ENCODE measurements around the gene ABTB2.

Gene ABTB2

DNA sequence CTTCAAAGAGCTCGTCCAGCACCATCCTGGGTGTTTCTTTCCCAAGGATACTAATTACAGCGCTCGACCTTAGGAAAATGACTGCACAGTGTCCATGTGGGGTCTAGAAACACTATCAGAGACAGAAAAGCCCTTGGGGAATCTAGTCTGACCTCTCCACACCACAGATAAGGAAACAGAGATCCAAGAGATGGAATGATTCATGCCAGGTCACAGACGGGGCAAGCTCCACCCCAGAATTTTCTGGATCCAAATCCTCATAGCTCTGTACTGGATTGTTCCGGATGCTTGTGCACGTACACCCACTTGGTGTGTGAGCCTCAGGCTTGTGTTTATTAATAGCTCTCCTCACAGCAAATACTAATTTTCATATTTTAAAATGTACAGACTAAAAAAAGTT, 11.3 kb downstream of the ABTB2 start:
- H2BK12ac ChIP-seq (ENCODE audit: low read length) = no peak overlapping the region
- H2BK15ac ChIP-seq (ENCODE audit: low read length) = no peak overlapping the region
- H3K36me3 ChIP-seq (replicated peaks in 1 of 2; ENCODE audit: control insufficient read depth in 2 of 2, insufficient read depth in 2 of 2, low read length in 2 of 2) = no peaks in the 10 kb centered on the region
- H3K18ac ChIP-seq (ENCODE audit: low read length) = no peak overlapping the region
- no peak overlapping the region for H2BK120ac ChIP-seq (ENCODE audit: low read depth, low read length)
- no CpG with 5 or more reads among the region's 6 CpGs for WGBS, 2 donors (ENCODE audit: extremely low coverage in 2 of 2, insufficient read length in 2 of 2, insufficient replicate concordance in 1 of 2)
- H3K79me1 ChIP-seq (ENCODE audit: low read depth, low read length) = no peaks in the 10 kb centered on the region
- no peak overlapping the region for H3K4ac ChIP-seq (ENCODE audit: low read length)
- H4K91ac ChIP-seq (ENCODE audit: low read depth, low read length, poor library complexity) = no peak overlapping the region
- no peaks in the 10 kb centered on the region for H3K27me3 ChIP-seq (ENCODE audit: control insufficient read depth in 3 of 3, insufficient read depth in 3 of 3, low read depth in 1 of 3, low read length in 3 of 3)
- no peak overlapping the region for H3K4me3 ChIP-seq (ENCODE audit: low read length in 2 of 2)
- no peak overlapping the region for H3K14ac ChIP-seq (ENCODE audit: low read length)
- no peak overlapping the region for H3K9ac ChIP-seq (ENCODE audit: low read depth, low read length, poor library complexity)
- H3K9me3 ChIP-seq (replicated peaks in 1 of 2; ENCODE audit: control insufficient read depth in 2 of 2, insufficient read depth in 1 of 2, low read depth in 1 of 2, low read length in 2 of 2) = no peaks in the 10 kb centered on the region
- H3K23ac ChIP-seq (ENCODE audit: low read depth, low read length, poor library complexity) = no peak overlapping the region
- no peak overlapping the region for H3K4me2 ChIP-seq (ENCODE audit: insufficient read depth, low read length, poor library complexity, severe bottlenecking)
- no peak for DNase-seq (ENCODE audit: low spot score)
- H2AFZ ChIP-seq (ENCODE audit: low read length) = no peak overlapping the region
- H3K27ac ChIP-seq (replicated peaks; ENCODE audit: low read length) = no peak overlapping the region
- no peak overlapping the region for H2BK5ac ChIP-seq (ENCODE audit: low read length)
- H2AK5ac ChIP-seq (ENCODE audit: low read depth, low read length) = no peak overlapping the region
- no peak overlapping the region for H4K8ac ChIP-seq (ENCODE audit: low read depth, low read length)
- peaks cover 0 to 5% of the 10 kb centered on the region in 2 donors for H3K4me1 ChIP-seq (ENCODE audit: control insufficient read depth in 2 of 2, insufficient read depth in 1 of 2, low read depth in 1 of 2, low read length in 2 of 2)

DNA sequence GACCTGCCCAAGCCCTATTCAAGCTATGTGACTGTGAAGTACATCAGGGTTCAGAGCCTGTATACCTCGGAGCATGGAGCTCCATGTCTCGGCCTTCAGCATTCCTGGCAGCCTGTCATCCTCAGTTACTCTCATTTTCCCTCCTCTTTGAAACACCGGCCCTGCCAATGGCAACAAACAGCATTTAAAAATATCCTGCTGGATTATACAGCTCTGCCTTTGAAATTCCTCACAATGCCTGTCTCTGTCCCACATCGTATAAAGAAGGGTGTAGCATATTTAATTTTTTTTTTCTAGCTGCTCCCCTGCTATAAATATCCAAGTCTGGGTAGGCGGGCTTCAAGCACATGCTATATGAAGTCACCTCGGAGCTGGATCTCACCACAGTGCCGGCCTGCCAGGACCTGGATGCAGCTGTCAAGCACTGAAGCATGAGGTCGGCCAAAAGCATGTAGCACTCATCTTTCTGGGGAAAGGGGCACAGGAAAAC, 11.8 kb downstream of the ABTB2 start:
- no peaks in the 10 kb centered on the region for H3K79me1 ChIP-seq (ENCODE audit: low read depth, low read length)
- H4K91ac ChIP-seq (ENCODE audit: low read depth, low read length, poor library complexity) = no peak overlapping the region
- no peaks in the 10 kb centered on the region for H3K9me3 ChIP-seq (replicated peaks in 1 of 2; ENCODE audit: control insufficient read depth in 2 of 2, insufficient read depth in 1 of 2, low read depth in 1 of 2, low read length in 2 of 2)
- H3K27ac ChIP-seq (replicated peaks; ENCODE audit: low read length) = no peak overlapping the region
- H3K36me3 ChIP-seq (replicated peaks in 1 of 2; ENCODE audit: control insufficient read depth in 2 of 2, insufficient read depth in 2 of 2, low read length in 2 of 2) = no peaks in the 10 kb centered on the region
- H3K27me3 ChIP-seq (ENCODE audit: control insufficient read depth in 3 of 3, insufficient read depth in 3 of 3, low read depth in 1 of 3, low read length in 3 of 3) = no peaks in the 10 kb centered on the region
- H4K8ac ChIP-seq (ENCODE audit: low read depth, low read length) = no peak overlapping the region
- H2BK15ac ChIP-seq (ENCODE audit: low read length) = no peak overlapping the region
- no peak overlapping the region for H3K4ac ChIP-seq (ENCODE audit: low read length)
- H3K4me1 ChIP-seq (ENCODE audit: control insufficient read depth in 2 of 2, insufficient read depth in 1 of 2, low read depth in 1 of 2, low read length in 2 of 2) = peaks cover 0 to 5% of the 10 kb centered on the region in 2 donors
- H2BK5ac ChIP-seq (ENCODE audit: low read length) = no peak overlapping the region
- H3K4me2 ChIP-seq (ENCODE audit: insufficient read depth, low read length, poor library complexity, severe bottlenecking) = no peak overlapping the region
- no peak overlapping the region for H3K23ac ChIP-seq (ENCODE audit: low read depth, low read length, poor library complexity)
- H2BK12ac ChIP-seq (ENCODE audit: low read length) = no peak overlapping the region
- no peak for DNase-seq (ENCODE audit: low spot score)
- no peak overlapping the region for H2BK120ac ChIP-seq (ENCODE audit: low read depth, low read length)
- no CpG with 5 or more reads among the region's 8 CpGs for WGBS, 2 donors (ENCODE audit: extremely low coverage in 2 of 2, insufficient read length in 2 of 2, insufficient replicate concordance in 1 of 2)
- H3K18ac ChIP-seq (ENCODE audit: low read length) = no peak overlapping the region
- H3K14ac ChIP-seq (ENCODE audit: low read length) = no peak overlapping the region
- no peak overlapping the region for H2AFZ ChIP-seq (ENCODE audit: low read length)
- H3K4me3 ChIP-seq (ENCODE audit: low read length in 2 of 2) = no peak overlapping the region
- H3K9ac ChIP-seq (ENCODE audit: low read depth, low read length, poor library complexity) = no peak overlapping the region
- no peak overlapping the region for H2AK5ac ChIP-seq (ENCODE audit: low read depth, low read length)

DNA sequence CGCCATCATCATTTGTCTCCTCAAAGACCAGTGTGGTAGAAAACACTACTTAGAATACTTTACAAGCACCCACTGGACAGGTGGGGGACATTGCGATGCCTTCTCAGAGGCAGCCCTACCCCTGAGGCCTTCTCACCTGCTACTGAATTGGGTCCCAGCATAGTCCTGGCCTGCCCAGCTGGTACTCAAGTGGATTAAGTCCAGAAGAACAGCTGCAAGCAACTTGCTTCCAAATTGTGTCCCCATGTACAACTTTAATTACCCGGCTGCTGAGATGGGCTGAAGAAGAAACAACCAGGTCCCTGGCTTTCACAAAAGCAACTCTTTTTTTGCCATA, 12.3 kb downstream of the ABTB2 start:
- Histone ChIP-seq H3K18ac (ENCODE audit: low read length) (no peak overlapping the region), H3K23ac (ENCODE audit: low read depth, low read length, poor library complexity) (no peak overlapping the region), H4K8ac (ENCODE audit: low read depth, low read length) (no peak overlapping the region), H3K4me1 (ENCODE audit: control insufficient read depth in 2 of 2, insufficient read depth in 1 of 2, low read depth in 1 of 2, low read length in 2 of 2) (peaks cover 0 to 5% of the 10 kb centered on the region in 2 donors), H3K27ac (replicated peaks; ENCODE audit: low read length) (no peak overlapping the region), H3K9ac (ENCODE audit: low read depth, low read length, poor library complexity) (no peak overlapping the region), H2AK5ac (ENCODE audit: low read depth, low read length) (peak overlapping the region; percentile 29), H3K79me1 (ENCODE audit: low read depth, low read length) (no peaks in the 10 kb centered on the region), H3K4me2 (ENCODE audit: insufficient read depth, low read length, poor library complexity, severe bottlenecking) (no peak overlapping the region), H3K4ac (ENCODE audit: low read length) (no peak overlapping the region), H2BK15ac (ENCODE audit: low read length) (no peak overlapping the region), H3K9me3 (replicated peaks in 1 of 2; ENCODE audit: control insufficient read depth in 2 of 2, insufficient read depth in 1 of 2, low read depth in 1 of 2, low read length in 2 of 2) (no peaks in the 10 kb centered on the region), H3K27me3 (ENCODE audit: control insufficient read depth in 3 of 3, insufficient read depth in 3 of 3, low read depth in 1 of 3, low read length in 3 of 3) (no peaks in the 10 kb centered on the region), H3K36me3 (replicated peaks in 1 of 2; ENCODE audit: control insufficient read depth in 2 of 2, insufficient read depth in 2 of 2, low read length in 2 of 2) (no peaks in the 10 kb centered on the region), H2AFZ (ENCODE audit: low read length) (no peak overlapping the region), H3K14ac (ENCODE audit: low read length) (no peak overlapping the region), H2BK120ac (ENCODE audit: low read depth, low read length) (no peak overlapping the region), H2BK12ac (ENCODE audit: low read length) (no peak overlapping the region), H4K91ac (ENCODE audit: low read depth, low read length, poor library complexity) (no peak overlapping the region), H2BK5ac (ENCODE audit: low read length) (no peak overlapping the region), H3K4me3 (ENCODE audit: low read length in 2 of 2) (no peak overlapping the region)
- WGBS, 2 donors (ENCODE audit: extremely low coverage in 2 of 2, insufficient read length in 2 of 2, insufficient replicate concordance in 1 of 2) = no CpG with 5 or more reads among the region's 3 CpGs
- DNase-seq (ENCODE audit: low spot score) = no peak

DNA sequence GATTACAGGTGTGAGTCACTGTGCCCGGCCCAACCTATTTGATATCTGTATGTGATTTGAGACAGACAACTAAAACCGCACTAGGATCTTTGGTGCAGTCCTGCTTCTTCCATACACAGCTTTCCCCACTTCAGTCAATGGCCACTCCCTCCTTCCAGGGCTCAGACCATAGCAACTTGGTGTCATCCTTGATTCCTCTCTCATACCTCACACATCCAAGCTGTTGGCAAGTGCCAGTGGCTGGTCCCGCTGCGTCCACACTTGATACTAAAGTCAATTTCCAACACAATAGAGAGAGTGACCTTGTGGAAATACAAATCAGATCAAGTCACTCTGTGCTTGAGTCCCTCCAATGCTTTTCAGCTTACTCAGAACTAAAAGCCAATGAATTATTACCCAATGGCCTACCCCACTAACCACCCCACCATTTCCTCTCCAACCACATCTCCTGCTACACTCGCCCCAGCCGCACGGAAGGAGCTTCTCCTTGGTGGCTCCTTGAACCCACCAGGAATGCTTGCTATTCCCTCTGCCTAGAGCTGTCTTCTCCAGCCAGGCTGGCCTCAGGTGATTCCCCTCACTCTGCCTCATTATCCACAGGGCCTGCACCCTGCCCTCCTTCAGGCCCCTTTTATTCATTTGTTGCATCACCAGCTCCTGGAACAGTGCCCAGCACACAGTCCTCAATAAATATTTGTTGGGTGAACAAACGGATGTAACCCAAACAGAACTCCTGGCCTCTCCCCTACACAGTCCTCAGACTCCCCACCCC, 12.9 kb downstream of the ABTB2 start:
- no peak overlapping the region for H3K4me3 ChIP-seq (ENCODE audit: low read length in 2 of 2)
- no peak overlapping the region for H2BK12ac ChIP-seq (ENCODE audit: low read length)
- no peak overlapping the region for H3K4ac ChIP-seq (ENCODE audit: low read length)
- no peak overlapping the region for H3K18ac ChIP-seq (ENCODE audit: low read length)
- H3K23ac ChIP-seq (ENCODE audit: low read depth, low read length, poor library complexity) = no peak overlapping the region
- no peak overlapping the region for H2BK120ac ChIP-seq (ENCODE audit: low read depth, low read length)
- H3K36me3 ChIP-seq (replicated peaks in 1 of 2; ENCODE audit: control insufficient read depth in 2 of 2, insufficient read depth in 2 of 2, low read length in 2 of 2) = no peaks in the 10 kb centered on the region
- no peak overlapping the region for H3K14ac ChIP-seq (ENCODE audit: low read length)
- no CpG with 5 or more reads among the region's 8 CpGs for WGBS, 2 donors (ENCODE audit: extremely low coverage in 2 of 2, insufficient read length in 2 of 2, insufficient replicate concordance in 1 of 2)
- H2AK5ac ChIP-seq (ENCODE audit: low read depth, low read length) = peak overlapping the region; percentile 29
- H4K91ac ChIP-seq (ENCODE audit: low read depth, low read length, poor library complexity) = no peak overlapping the region
- no peak overlapping the region for H2BK15ac ChIP-seq (ENCODE audit: low read length)
- no peaks in the 10 kb centered on the region for H3K27me3 ChIP-seq (ENCODE audit: control insufficient read depth in 3 of 3, insufficient read depth in 3 of 3, low read depth in 1 of 3, low read length in 3 of 3)
- H2BK5ac ChIP-seq (ENCODE audit: low read length) = no peak overlapping the region
- no peaks in the 10 kb centered on the region for H3K79me1 ChIP-seq (ENCODE audit: low read depth, low read length)
- no peak overlapping the region for H3K9ac ChIP-seq (ENCODE audit: low read depth, low read length, poor library complexity)
- DNase-seq (ENCODE audit: low spot score) = no peak
- H2AFZ ChIP-seq (ENCODE audit: low read length) = no peak overlapping the region
- H4K8ac ChIP-seq (ENCODE audit: low read depth, low read length) = no peak overlapping the region
- H3K4me1 ChIP-seq (ENCODE audit: control insufficient read depth in 2 of 2, insufficient read depth in 1 of 2, low read depth in 1 of 2, low read length in 2 of 2) = peaks cover 0 to 5% of the 10 kb centered on the region in 2 donors
- H3K27ac ChIP-seq (replicated peaks; ENCODE audit: low read length) = no peak overlapping the region
- H3K9me3 ChIP-seq (replicated peaks in 1 of 2; ENCODE audit: control insufficient read depth in 2 of 2, insufficient read depth in 1 of 2, low read depth in 1 of 2, low read length in 2 of 2) = no peaks in the 10 kb centered on the region
- H3K4me2 ChIP-seq (ENCODE audit: insufficient read depth, low read length, poor library complexity, severe bottlenecking) = no peak overlapping the region
